Measurements from ENCODE around the gene SPPL2C. TPM values are rescaled to one million over a fixed set of nuclear protein-coding genes. Genes with fewer than 3 reads are reported as not detected.

The SPPL2C gene
- total and polyA plus RNA-seq, 2 of the 13 experiments (the other 11 are each of a cell fraction or from before 2014, with no cell fraction given) = not detected

GRCh38 chr17:45828171-45828570 lies 16.5 kb upstream of the SPPL2C start:
- H3K79me2 ChIP-seq (ENCODE audit: insufficient read depth, low read length) = no peaks in the 10 kb centered on the region
- no peak overlapping the region for H3K9ac ChIP-seq (ENCODE audit: insufficient read depth, low read depth, low read length)
- DNase-seq (ENCODE audit: low spot score) (no peak), FAIRE-seq (no peak), ATAC-seq (no peak)
- H3K4me3 ChIP-seq (replicated peaks in 1 of 3; ENCODE audit: insufficient read depth in 1 of 3, low read depth in 2 of 3, low read length in 3 of 3) = no peak overlapping the region
- ChIA-PET POLR2A (no interaction called here), CTCF (ENCODE audit: low intra/inter-chr PET ratio, low total read pairs) (no interaction called here)
- WGBS (ENCODE audit: low lambda C conversion rate) = 4% methylated on average over 9 of the region's 9 CpGs
- H3K4me1 ChIP-seq (ENCODE audit: insufficient read depth, low read length) = no peaks in the 10 kb centered on the region
- H3K9me3 ChIP-seq (ENCODE audit: low read length) = no peaks in the 10 kb centered on the region
- no peak overlapping the region for H3K4me2 ChIP-seq (ENCODE audit: low read depth, low read length)
- peaks cover 30 to 88% of the 10 kb centered on the region in 2 experiments for H3K27me3 ChIP-seq (ENCODE audit: control insufficient read depth in 1 of 2, insufficient read depth in 2 of 2, low read length in 2 of 2)
- no peaks in the 10 kb centered on the region for H3K36me3 ChIP-seq (replicated peaks in 1 of 2; ENCODE audit: control insufficient read depth in 1 of 2, insufficient read depth in 2 of 2, low read length in 2 of 2)
- in situ Hi-C loops (cut with HindIII; ENCODE audit: extremely low pct_ligation_motif_present, low pct_unique_long_range_greater_than_20kb) = no loop called here
- TF ChIP-seq ZNF296 (CRISPR knock-in tag; conservative IDR thresholded peaks at IDR 0.05) = no peak
- intact Hi-C loops (cut with micrococcal nuclease; ENCODE audit: unreplicated experiment) = no loop called here
- H3K27ac ChIP-seq (ENCODE audit: extremely low read length, insufficient read depth, low read length) = no peak overlapping the region
- no peak overlapping the region for H2AFZ ChIP-seq (ENCODE audit: low read length)
- no peaks in the 10 kb centered on the region for H4K20me1 ChIP-seq (ENCODE audit: insufficient read depth, low read length)
- no TSS peak for BruUV-seq (replicated peaks)

GRCh38 chr17:45828582-45829133 lies 16.0 kb upstream of the SPPL2C start:
- Histone ChIP-seq H3K9ac (ENCODE audit: insufficient read depth, low read depth, low read length) (no peak overlapping the region), H3K4me3 (replicated peaks in 1 of 3; ENCODE audit: insufficient read depth in 1 of 3, low read depth in 2 of 3, low read length in 3 of 3) (no peak overlapping the region), H3K4me2 (ENCODE audit: low read depth, low read length) (no peak overlapping the region), H3K27me3 (ENCODE audit: control insufficient read depth in 1 of 2, insufficient read depth in 2 of 2, low read length in 2 of 2) (peaks cover 30 to 86% of the 10 kb centered on the region in 2 experiments), H2AFZ (ENCODE audit: low read length) (no peak overlapping the region), H3K4me1 (ENCODE audit: insufficient read depth, low read length) (no peaks in the 10 kb centered on the region), H3K9me3 (ENCODE audit: low read length) (no peaks in the 10 kb centered on the region), H3K79me2 (ENCODE audit: insufficient read depth, low read length) (no peaks in the 10 kb centered on the region), H3K27ac (ENCODE audit: extremely low read length, insufficient read depth, low read length) (no peak overlapping the region), H3K36me3 (replicated peaks in 1 of 2; ENCODE audit: control insufficient read depth in 1 of 2, insufficient read depth in 2 of 2, low read length in 2 of 2) (no peaks in the 10 kb centered on the region), H4K20me1 (ENCODE audit: insufficient read depth, low read length) (no peaks in the 10 kb centered on the region)
- intact Hi-C loops (cut with micrococcal nuclease; ENCODE audit: unreplicated experiment) (no loop called here), in situ Hi-C loops (cut with HindIII; ENCODE audit: extremely low pct_ligation_motif_present, low pct_unique_long_range_greater_than_20kb) (no loop called here)
- TF ChIP-seq HIC2 (CRISPR knock-in tag; IDR thresholded peaks at IDR 0.05; ENCODE audit: low read depth) = no peak
- TF ChIP-seq MNT (IDR thresholded peaks at IDR 0.05) = peak; percentile 96
- TF ChIP-seq PRMT3 (CRISPR knock-in tag; IDR thresholded peaks at IDR 0.05; ENCODE audit: borderline replicate concordance, low read depth) = no peak
- TF ChIP-seq GATA4 (IDR thresholded peaks at IDR 0.05; ENCODE audit: borderline replicate concordance, low read depth) = no peak
- ChIA-PET POLR2A (no interaction called here), CTCF (ENCODE audit: low intra/inter-chr PET ratio, low total read pairs) (no interaction called here)
- no peak for FAIRE-seq
- ATAC-seq = no peak
- WGBS (ENCODE audit: low lambda C conversion rate) = 30% methylated on average over 10 of the region's 15 CpGs
- BruUV-seq (replicated peaks) = no TSS peak
- DNase-seq (ENCODE audit: low spot score) = no peak

All from HepG2 (cell line).